ENCODE data around the gene DALRD3.
A peak's percentile ranks its signal among the peaks of the same experiment; 100 is the strongest.

The DALRD3 gene

GRCh38 chr3:49004352-49005302 is 13.8 kb downstream of the DALRD3 start:
- no peak for DNase-seq (ENCODE audit: low read depth)

- no peak for DNase-seq (ENCODE audit: low read depth)
Observed at GRCh38 chr3:49001155-49001554, 17.2 kb downstream of the DALRD3 start.

- DNase-seq (ENCODE audit: low read depth) = no peak
Observed at GRCh38 chr3:48999085-48999858, 19.1 kb downstream of the DALRD3 start.

GRCh38 chr3:48997714-48998637 is 20.4 kb downstream of the DALRD3 start:
- DNase-seq (ENCODE audit: low read depth) = no peak

DNA sequence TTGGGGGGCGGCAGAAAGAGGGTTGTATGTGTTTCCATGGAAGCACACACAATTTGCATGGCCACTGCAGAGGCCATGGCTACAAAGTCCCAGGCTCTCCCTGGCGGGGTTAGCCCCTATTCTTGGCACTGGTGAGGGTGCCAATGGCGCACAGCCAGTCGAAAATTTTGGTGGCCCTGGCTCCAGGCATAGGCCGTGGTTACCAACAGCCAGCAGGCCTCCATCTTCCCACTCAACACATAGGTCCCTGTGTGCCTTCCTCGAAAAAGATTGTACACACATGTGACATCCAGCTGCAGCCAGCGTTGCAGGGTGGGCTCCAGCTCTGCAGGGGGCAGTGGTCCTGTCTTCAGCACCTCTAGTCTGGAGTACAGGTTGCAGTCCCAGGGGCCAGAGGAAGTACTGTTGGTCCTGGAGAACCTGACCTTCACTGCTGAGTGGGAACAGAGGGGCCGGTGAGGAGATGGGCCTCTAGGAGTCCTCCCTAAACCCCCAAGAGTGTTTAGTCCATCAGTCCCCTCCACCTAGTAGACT is 21.2 kb downstream of the DALRD3 start:
- DNase-seq (ENCODE audit: low read depth) = no peak

GRCh38 chr3:48996640-48997039 is 21.7 kb downstream of the DALRD3 start:
- DNase-seq (ENCODE audit: low read depth) = no peak

GRCh38 chr3:48993834-48994233 is 24.5 kb downstream of the DALRD3 start:
- DNase-seq (ENCODE audit: low read depth) = no peak

DNA sequence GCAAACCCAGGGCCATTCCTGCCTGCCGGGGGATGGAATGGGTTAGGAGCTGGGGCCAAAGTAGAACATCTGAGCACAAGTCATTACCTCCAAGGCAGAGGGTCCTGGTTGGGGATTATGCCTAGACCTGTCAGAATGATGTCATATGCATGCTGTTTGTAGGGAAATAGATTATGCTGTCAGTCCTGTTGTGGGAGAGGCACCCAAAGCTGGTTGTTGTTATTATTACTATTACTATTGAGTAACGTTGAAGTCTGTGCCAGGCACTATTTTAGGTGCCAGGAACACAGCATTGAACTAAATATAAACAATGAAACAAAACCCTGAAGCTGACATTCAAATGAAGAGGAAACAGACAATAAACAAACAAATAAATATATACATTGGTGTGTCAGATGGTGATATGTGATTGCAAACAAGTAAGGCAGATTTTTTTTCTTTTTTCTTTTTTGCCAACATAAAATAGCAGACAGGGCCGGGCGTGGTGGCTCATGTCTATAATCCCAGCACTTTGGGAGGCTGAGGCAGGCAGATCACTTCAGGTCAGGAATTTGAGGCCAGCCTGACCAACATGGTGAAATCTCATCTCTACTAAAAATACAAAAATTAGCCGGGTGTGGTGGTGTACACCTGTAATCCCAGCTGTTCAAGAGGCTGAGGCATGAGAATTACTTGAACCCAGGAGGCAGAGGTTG is 26.4 kb downstream of the DALRD3 start:
- DNase-seq (ENCODE audit: low read depth) = no peak

DNA sequence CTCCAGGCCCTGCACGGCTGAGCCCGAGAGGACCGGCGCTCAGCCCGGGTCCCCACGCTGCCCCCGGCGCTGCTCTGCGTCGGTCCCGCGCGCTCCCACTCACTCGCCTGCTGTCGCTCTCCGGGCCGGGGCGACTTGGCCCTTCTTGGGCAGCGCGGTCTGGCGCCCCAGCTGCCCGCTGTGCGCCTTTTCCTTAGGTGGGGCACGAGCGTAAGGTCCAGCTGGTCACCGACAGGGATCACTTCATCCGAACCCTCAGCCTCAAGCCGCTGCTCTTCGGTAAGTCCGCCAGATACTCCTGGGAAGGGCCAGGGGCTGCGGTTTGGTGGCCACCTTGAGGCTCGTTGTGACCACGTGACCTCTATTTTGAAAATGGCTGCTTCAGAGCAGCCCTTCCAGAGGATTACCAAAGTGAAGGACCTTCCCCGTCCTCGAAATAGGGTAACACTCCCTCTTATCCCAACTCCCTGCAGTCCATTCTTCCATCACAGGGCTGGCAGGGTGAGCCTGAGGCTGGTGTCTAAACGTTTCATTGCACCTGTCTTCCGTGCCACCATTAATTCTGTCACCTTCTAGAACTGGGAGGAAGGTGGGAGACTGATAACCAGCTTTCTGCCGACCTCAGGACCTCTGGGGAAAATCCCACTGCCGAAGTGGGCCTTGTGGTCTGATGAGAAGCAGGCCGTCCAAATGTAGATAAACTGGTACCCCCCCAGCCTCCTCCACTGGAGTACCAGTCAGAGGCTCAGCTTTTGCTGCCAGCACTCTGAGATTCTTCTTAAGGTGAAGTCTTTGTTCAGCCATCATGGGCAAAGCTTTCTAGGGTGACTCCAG is 27.5 kb downstream of the DALRD3 start:
- no peak for DNase-seq (ENCODE audit: low read depth)

- peak; percentile 96 for DNase-seq (ENCODE audit: low read depth)
Observed at GRCh38 chr3:48989796-48990635, 28.4 kb downstream of the DALRD3 start, which contains the start of gene P4HTM. Gene P4HTM (plus strand): TSS chr3:48990241. CDS start chr3:48990257, 16 bp downstream.

DNA sequence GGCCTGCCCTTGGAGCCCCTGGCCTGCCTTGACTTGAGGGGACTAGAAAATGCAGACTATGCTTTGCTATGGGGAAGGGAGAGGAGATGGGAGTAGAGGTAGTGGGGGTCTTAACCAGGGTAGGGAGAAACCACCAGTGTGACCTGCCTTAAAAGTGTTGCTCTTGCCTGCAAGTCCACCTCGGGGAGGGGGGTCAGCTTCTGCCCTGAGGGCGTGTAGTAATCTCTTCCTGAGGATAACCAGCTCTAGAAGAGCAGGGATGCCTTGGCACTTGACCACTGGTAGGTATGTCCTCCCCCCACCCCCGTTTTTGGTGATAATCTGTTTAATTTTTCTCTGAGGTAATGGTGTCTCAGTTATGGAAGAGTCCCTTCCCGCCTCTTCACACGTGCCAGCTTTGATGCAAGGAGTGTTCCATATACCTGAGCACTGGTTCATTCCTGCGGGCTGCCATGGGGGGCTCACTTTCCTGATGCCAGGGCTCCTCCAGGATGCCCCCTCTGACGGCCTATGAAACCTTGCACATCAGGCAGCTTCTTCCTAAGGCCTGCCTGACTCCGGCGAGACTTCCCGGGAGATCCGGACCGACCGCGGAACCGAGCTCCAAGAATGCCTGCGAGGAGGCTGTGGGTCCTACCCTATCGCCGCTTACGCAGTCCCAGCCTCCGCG is 29.1 kb downstream of the DALRD3 start:
- no peak for DNase-seq (ENCODE audit: low read depth)

GRCh38 chr3:48985831-48986376 is 32.5 kb downstream of the DALRD3 start:
- DNase-seq (ENCODE audit: low read depth) = no peak

- no peak for DNase-seq (ENCODE audit: low read depth)
Observed at GRCh38 chr3:48984663-48985062, 33.7 kb downstream of the DALRD3 start.

GRCh38 chr3:48983096-48983495 is 35.3 kb downstream of the DALRD3 start:
- DNase-seq (ENCODE audit: low read depth) = no peak

DNA sequence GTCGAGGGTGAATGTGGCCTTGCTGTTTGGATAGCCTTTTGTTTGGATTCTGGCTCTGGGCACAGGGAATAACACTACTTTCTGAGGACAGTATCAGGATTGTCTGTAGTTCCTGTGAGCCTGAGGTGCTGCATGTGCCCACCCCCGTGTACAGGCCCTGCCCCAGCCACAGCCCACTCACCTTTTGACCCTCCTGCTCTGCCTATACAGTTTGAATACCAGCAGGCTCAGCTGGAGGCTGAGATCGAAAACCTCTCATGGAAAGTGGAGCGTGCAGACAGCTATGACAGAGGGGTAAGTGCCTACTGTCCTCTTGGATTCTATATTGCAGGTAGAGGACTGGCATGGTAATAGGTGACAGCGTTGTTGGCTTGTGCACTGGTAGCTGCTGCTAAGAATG is 35.7 kb downstream of the DALRD3 start:
- no peak for DNase-seq (ENCODE audit: low read depth)

GRCh38 chr3:48982016-48982415 is 36.4 kb downstream of the DALRD3 start:
- no peak for DNase-seq (ENCODE audit: low read depth)

GRCh38 chr3:48980295-48980694 is 38.1 kb downstream of the DALRD3 start:
- no peak for DNase-seq (ENCODE audit: low read depth)

DNA sequence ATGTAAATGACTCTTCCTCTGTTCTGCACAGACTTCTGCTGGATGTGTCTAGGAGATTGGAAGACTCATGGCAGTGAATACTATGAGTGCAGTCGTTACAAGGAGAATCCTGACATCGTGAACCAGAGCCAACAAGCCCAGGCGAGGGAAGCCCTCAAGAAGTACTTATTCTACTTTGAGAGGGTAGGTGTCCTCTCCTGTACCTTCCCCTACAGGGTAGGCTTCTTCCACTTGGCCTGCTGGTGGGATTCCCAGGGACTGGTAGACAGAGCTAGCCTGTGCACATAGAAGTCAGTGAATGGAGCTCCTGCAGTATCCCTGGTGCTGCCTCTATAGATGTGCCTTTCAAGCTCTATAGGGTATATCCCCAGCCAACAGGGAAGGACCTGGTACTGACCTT is 38.9 kb downstream of the DALRD3 start:
- DNase-seq (ENCODE audit: low read depth) = no peak

Data from HS-27A (cell line).